GM12865 (cell line): ENCODE results near the gene PDZD2.

ENCODE experiments used
- DNase-seq: peaks from one replicate; pipeline ENCODE4 v3.0.0; 2010; ENCODE audit warnings: low read depth
- H3K4me3 ChIP-seq: 2 replicates; pipeline ENCODE4 v1.5.1; 2011; ENCODE audit warnings: mild to moderate bottlenecking, low read depth, low read length, control low read depth
- CTCF ChIP-seq: IDR thresholded peaks from 2 replicates; pipeline ENCODE4 v1.5.1; 2011; ENCODE audit warnings: low read length, control low read depth, low read depth, inconsistent platforms; ENCODE audit not compliant: insufficient read depth; ENCODE audit errors: missing control alignments

Gene PDZD2

GRCh38 chr5:31623249-31623648 is 15.7 kb upstream of the PDZD2 start:
- no peak for DNase-seq
- no peak for TF ChIP-seq CTCF
- no peak overlapping the region for H3K4me3 ChIP-seq

- TF ChIP-seq CTCF: no peak
- no peak for DNase-seq
- no peak overlapping the region for H3K4me3 ChIP-seq
Observed at GRCh38 chr5:31625394-31625793, 13.5 kb upstream of the PDZD2 start.

GRCh38 chr5:31626156-31626555 is 12.8 kb upstream of the PDZD2 start:
- no peak overlapping the region for H3K4me3 ChIP-seq
- no peak for DNase-seq
- no peak for TF ChIP-seq CTCF

- TF ChIP-seq CTCF: no peak
Observed at GRCh38 chr5:31626604-31627234, 12.2 kb upstream of the PDZD2 start.

GRCh38 chr5:31630931-31631330 is 8.0 kb upstream of the PDZD2 start:
- DNase-seq: no peak
- no peak overlapping the region for H3K4me3 ChIP-seq
- no peak for TF ChIP-seq CTCF

More at GRCh38 chr5:31626604-31627234, 12.2 kb upstream of the PDZD2 start:
- no peak for DNase-seq
- no peak overlapping the region for H3K4me3 ChIP-seq

GRCh38 chr5:31632460-31632859 is 6.5 kb upstream of the PDZD2 start:
- DNase-seq: no peak
- TF ChIP-seq CTCF: no peak
- H3K4me3 ChIP-seq: no peak overlapping the region

- DNase-seq: no peak
- no peak for TF ChIP-seq CTCF
- no peak overlapping the region for H3K4me3 ChIP-seq
Observed at GRCh38 chr5:31635446-31635845, 3.5 kb upstream of the PDZD2 start.
